Upper lobe of left lung (tissue), 6 donors: ENCODE measurements around the gene LOC128125822.
A peak's percentile ranks its signal among the peaks of the same experiment; 100 is the strongest.

Experiments
- ATAC-seq, 2 donors: fragments of 200-7000 bp; cut with Tn5 transposase; one replicate each; pipeline ENCODE4 v1.9.1; 2022; ENCODE audit warnings: mild to moderate bottlenecking in 2 of 2, moderate library complexity in 2 of 2; ENCODE audit not compliant: low FRiP score in 2 of 2
- DNase-seq, 2 donors: peaks; one replicate each; pipeline ENCODE4 v3.0.0-alpha.2; 2019 to 2020
- H3K27ac ChIP-seq, 4 donors: fragments of 200-600 bp; sonication (generic); one replicate each; pipeline ENCODE4 v1.5.1; 2016 to 2019
- H3K27me3 ChIP-seq, 4 donors: fragments of 200-600 bp; sonication (generic); one replicate each; pipeline ENCODE4 v1.5.1; 2017 to 2019
- H3K36me3 ChIP-seq, 4 donors: fragments of 200-600 bp; sonication (generic); one replicate each; pipeline ENCODE4 v1.5.1; 2016 to 2019
- H3K4me1 ChIP-seq, 4 donors: fragments of 200-600 bp; sonication (generic); one replicate each; pipeline ENCODE4 v1.5.1; 2018 to 2019
- H3K4me3 ChIP-seq, 4 donors: fragments of 200-600 bp; sonication (generic); one replicate each; pipeline ENCODE4 v1.5.1; 2017 to 2019; ENCODE audit warnings: mild to moderate bottlenecking in 2 of 4, moderate library complexity in 1 of 4
- H3K9me3 ChIP-seq, 4 donors: fragments of 200-600 bp; sonication (generic); one replicate each; pipeline ENCODE4 v1.5.1; 2018 to 2019
- EP300 ChIP-seq, 4 donors: sonication (generic); formaldehyde crosslinking; IDR thresholded peaks; one replicate each; pipeline ENCODE4 v1.5.1; 2017; ENCODE audit warnings: antibody characterized with exemption in 4 of 4, control low read depth in 2 of 4
- POLR2A ChIP-seq, 4 donors: fragments of 450-650 bp; IDR thresholded peaks; one replicate each; pipeline ENCODE4 v1.5.1; 2016 to 2017; ENCODE audit warnings: antibody characterized with exemption in 4 of 4, mild to moderate bottlenecking in 2 of 4
- POLR2AphosphoS5 ChIP-seq, 2 donors: sonication (generic); formaldehyde crosslinking; IDR thresholded peaks; one replicate each; pipeline ENCODE4 v1.5.1; 2017; ENCODE audit warnings: antibody characterized with exemption in 2 of 2
- WGBS, 2 donors: methylation state at CpG; one replicate each; pipeline ENCODE4 v1.1.5; 2017 to 2018; 5-methylcytosine and 5-hydroxymethylcytosine counted together
- TF ChIP-seq, protein P1 (sequence below), 6 experiments: fragments of 450-650 bp in 4 of 6; fragments of 200-600 bp in 2 of 6; sonication (generic) in 2 of 6; IDR thresholded peaks; one replicate each; pipeline ENCODE4 v1.5.1; 2016 to 2019; ENCODE audit warnings: antibody characterized with exemption in 6 of 6
- donor health status: DM: no; HTN: no; CAD: no; lungs with moderate emphysema.
- donor health status: DM: no; HTN: yes; CAD: no; lungs with severe emphysema.

LOC128125822 gene

DNA sequence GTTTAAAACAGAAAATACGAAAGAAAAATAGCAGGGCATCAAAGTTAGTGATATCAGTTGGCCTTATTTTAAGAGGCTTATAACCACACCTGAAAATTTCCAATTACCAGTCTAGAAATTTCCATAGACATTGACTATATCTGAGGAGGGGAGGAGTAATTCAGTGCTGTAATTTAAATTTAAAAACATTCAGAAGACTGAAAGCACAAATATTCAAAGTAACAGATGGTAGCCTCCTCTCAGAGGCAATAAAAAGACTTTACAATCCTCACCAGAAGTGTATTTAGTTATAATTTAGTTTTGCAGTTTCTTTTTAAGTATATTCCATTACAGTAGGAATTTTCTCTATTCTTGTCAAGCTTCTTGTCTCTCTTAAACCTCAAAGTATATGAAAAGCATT, 18.4 kb upstream of the LOC128125822 start:
- Histone ChIP-seq H3K36me3 (no peaks in the 10 kb centered on the region), H3K27ac (no peak overlapping the region), H3K9me3 (no peaks in the 10 kb centered on the region), H3K4me3 (no peak overlapping the region), H3K4me1 (no peaks in the 10 kb centered on the region), H3K27me3 (no peaks in the 10 kb centered on the region)
- no peak for DNase-seq
- WGBS, 2 donors, result 59 to 79% methylated on average over 1 of the region's 1 CpG
- TF ChIP-seq, protein P1, sequence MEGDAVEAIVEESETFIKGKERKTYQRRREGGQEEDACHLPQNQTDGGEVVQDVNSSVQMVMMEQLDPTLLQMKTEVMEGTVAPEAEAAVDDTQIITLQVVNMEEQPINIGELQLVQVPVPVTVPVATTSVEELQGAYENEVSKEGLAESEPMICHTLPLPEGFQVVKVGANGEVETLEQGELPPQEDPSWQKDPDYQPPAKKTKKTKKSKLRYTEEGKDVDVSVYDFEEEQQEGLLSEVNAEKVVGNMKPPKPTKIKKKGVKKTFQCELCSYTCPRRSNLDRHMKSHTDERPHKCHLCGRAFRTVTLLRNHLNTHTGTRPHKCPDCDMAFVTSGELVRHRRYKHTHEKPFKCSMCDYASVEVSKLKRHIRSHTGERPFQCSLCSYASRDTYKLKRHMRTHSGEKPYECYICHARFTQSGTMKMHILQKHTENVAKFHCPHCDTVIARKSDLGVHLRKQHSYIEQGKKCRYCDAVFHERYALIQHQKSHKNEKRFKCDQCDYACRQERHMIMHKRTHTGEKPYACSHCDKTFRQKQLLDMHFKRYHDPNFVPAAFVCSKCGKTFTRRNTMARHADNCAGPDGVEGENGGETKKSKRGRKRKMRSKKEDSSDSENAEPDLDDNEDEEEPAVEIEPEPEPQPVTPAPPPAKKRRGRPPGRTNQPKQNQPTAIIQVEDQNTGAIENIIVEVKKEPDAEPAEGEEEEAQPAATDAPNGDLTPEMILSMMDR (IDR thresholded peaks at IDR 0.05), result no peak
- ATAC-seq, result no peak

DNA sequence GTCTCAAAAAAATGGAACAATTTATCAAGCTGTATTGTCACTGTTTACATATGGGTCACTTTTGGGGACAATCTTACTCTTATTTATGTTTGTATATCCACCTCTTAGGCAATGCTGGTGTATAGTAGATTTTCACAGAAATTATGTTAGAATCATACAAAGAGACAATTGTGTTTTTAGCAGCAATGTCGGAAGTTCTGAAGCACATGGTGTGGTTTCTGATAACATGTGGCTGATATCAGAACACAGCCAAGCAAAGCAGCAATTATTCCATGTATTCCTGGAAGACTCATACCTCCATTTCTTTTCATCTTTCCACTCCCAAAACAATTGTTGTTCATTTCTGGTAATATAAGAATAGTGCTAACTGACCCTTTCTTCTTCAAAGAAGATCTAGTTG, 17.5 kb upstream of the LOC128125822 start:
- WGBS, 2 donors, result 87 to 94% methylated on average over 1 of the region's 1 CpG
- no peaks in the 10 kb centered on the region for H3K4me1 ChIP-seq
- TF ChIP-seq, protein P1 (IDR thresholded peaks at IDR 0.05), result no peak
- TF ChIP-seq EP300 (IDR thresholded peaks at IDR 0.05) (no peak), POLR2A (IDR thresholded peaks at IDR 0.05) (no peak), POLR2AphosphoS5 (IDR thresholded peaks at IDR 0.05) (no peak)
- no peak overlapping the region for H3K27ac ChIP-seq
- no peaks in the 10 kb centered on the region for H3K36me3 ChIP-seq
- no peaks in the 10 kb centered on the region for H3K9me3 ChIP-seq
- H3K27me3 ChIP-seq, result no peaks in the 10 kb centered on the region
- H3K4me3 ChIP-seq, result no peak overlapping the region
- DNase-seq (no peak), ATAC-seq (no peak)

DNA sequence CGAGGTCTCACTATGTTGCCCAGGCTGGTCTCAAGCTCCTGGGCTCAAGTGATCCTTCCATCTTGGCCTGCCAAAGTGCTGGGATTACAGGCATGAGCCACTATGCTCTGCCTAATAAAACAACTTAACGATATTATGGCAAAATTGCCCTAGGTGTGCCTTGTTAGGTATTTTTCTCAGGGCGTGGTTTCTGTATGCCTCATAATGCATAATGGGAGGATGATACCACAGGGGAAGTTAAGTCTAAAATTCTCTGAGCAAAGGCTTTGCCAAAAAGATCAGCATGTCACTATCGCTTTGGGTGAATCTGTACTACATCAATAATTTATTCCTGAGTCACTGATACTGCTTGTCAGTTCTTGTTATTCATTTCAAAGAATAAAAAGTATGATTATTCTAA, 15.9 kb upstream of the LOC128125822 start:
- ATAC-seq (no peak), DNase-seq (no peak)
- Histone ChIP-seq H3K36me3 (no peaks in the 10 kb centered on the region), H3K27me3 (no peaks in the 10 kb centered on the region), H3K4me1 (no peaks in the 10 kb centered on the region), H3K4me3 (no peak overlapping the region), H3K27ac (no peak overlapping the region), H3K9me3 (no peaks in the 10 kb centered on the region)
- TF ChIP-seq, protein P1 (IDR thresholded peaks at IDR 0.05), result no peak
- no peak for TF ChIP-seq POLR2AphosphoS5 (IDR thresholded peaks at IDR 0.05)
- no peak for TF ChIP-seq EP300 (IDR thresholded peaks at IDR 0.05)
- no peak for TF ChIP-seq POLR2A (IDR thresholded peaks at IDR 0.05)
- WGBS, 2 donors, result 90 to 94% methylated on average over 4 of the region's 4 CpGs

DNA sequence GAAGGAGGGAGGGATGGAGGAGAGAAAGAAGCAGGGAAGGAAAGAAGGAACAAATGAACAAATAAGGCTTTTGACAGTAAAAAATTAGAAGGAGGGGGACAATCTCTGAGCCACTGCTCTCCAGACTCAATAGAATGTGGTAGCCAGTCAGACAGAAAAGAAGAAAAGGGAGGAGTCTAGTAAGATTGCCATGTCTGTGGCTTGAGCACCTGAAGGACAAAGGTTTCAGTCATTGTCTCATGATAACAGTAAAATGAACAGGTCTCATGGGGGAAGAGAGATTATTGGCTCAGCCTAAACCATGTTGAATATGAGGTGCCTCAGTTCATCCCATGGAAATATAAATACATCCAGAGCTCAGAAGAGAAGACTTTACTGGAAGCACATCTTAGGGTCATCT, 14.0 kb upstream of the LOC128125822 start:
- H3K4me1 ChIP-seq, result no peaks in the 10 kb centered on the region
- DNase-seq, result no peak
- no peaks in the 10 kb centered on the region for H3K9me3 ChIP-seq
- H3K4me3 ChIP-seq, result no peak overlapping the region
- H3K27ac ChIP-seq, result no peak overlapping the region
- H3K27me3 ChIP-seq, result no peaks in the 10 kb centered on the region
- ATAC-seq, result no peak
- no peaks in the 10 kb centered on the region for H3K36me3 ChIP-seq
- no peak for TF ChIP-seq EP300 (IDR thresholded peaks at IDR 0.05)
- TF ChIP-seq POLR2AphosphoS5 (IDR thresholded peaks at IDR 0.05), result no peak
- TF ChIP-seq, protein P1 (IDR thresholded peaks at IDR 0.05), result no peak
- TF ChIP-seq POLR2A (IDR thresholded peaks at IDR 0.05), result no peak

DNA sequence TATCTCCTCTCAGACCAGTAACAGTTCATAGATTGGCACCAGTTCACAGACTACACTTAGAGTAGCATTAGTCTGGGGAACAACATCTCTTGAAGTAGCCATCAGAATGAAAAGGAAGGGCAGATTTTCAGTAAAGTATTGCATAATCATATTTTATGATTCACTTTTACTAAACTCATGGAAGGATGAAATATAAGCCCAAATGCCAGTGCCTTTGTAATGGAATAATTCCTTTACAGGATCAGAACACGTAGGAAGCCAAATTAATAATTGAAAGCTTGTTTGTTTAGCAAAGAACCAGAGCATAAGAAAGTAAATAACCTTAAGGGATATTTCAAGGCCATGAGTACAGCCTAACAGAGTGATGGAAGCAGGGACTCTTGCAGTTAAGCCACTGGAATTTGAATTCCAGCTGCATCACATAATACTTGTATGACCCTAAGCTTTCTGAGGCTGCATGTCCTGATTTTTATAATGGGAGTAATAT, 11.4 kb upstream of the LOC128125822 start:
- TF ChIP-seq POLR2A (IDR thresholded peaks at IDR 0.05), result no peak
- no peak overlapping the region for H3K27ac ChIP-seq
- H3K4me3 ChIP-seq, result no peak overlapping the region
- no peaks in the 10 kb centered on the region for H3K4me1 ChIP-seq
- WGBS, 2 donors, result 44 to 55% methylated on average over 1 of the region's 1 CpG
- H3K9me3 ChIP-seq, result no peaks in the 10 kb centered on the region
- ATAC-seq (peak; percentile 65 to 88), DNase-seq (no peak)
- no peaks in the 10 kb centered on the region for H3K27me3 ChIP-seq
- no peaks in the 10 kb centered on the region for H3K36me3 ChIP-seq
